ENCODE measurements around the gene DNM2.

DNA sequence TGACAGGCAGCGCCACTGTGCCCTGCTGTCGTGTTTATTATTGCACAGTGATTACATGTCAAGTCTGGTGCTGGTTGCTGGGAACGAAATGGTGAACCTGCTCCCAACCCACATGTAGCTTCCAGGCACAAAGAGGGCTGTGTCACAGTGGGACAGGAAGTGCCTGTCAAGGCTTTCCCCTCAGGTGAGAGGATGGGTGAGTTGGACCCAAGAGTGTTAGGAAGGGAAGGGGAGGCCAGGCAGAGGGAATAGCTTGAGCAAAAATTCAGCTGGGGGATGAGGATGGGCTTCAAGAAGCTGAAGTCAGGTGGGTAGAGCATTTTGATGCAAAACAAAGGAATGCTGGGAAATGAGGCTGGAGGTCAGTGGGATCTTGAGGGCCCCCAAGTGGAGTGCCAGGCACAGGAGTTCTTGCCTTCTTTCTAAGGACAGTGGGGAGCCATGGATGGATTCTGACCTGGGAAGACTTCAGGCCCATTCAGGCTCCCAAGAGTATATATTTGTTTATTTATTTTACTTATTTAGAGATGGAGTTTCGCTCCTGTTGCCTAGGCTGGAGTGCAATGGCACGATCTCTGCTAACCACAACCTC is 25.1 kb upstream of the DNM2 start:
- TF ChIP-seq EZH2phosphoT487 (IDR thresholded peaks at IDR 0.05; ENCODE audit: insufficient read depth, low read depth) (no peak), EZH2 (IDR thresholded peaks at IDR 0.05; ENCODE audit: insufficient read depth, poor library complexity, severe bottlenecking) (no peak)
